HL-60 (cell line): Measurements from ENCODE around the gene GRK7.

Source experiments
- DNase-seq, 2 experiments: peaks; one replicate each; pipeline ENCODE4 v3.0.0-alpha.2; 2010 to 2020; ENCODE audit warnings: low read depth in 1 of 2, low spot score in 1 of 2
- H3K27ac ChIP-seq: fragments of 250-450 bp; sonication (Bioruptor Pico); replicated peaks from 2 replicates; pipeline ENCODE4 v1.5.1; 2020; ENCODE audit warnings: mild to moderate bottlenecking, moderate library complexity
- H3K27me3 ChIP-seq: fragments of 250-450 bp; sonication (Bioruptor Pico); 2 replicates; pipeline ENCODE4 v1.5.1; 2021; ENCODE audit warnings: mild to moderate bottlenecking, moderate library complexity; ENCODE audit not compliant: insufficient read depth, poor library complexity, severe bottlenecking
- H3K4me3 ChIP-seq: replicated peaks from 2 replicates; pipeline ENCODE4 v1.5.1; 2011; ENCODE audit warnings: mild to moderate bottlenecking, control low read depth, low read length; ENCODE audit not compliant: insufficient read depth
- CTCF ChIP-seq: IDR thresholded peaks from one replicate; pipeline ENCODE4 v1.5.1; 2011; ENCODE audit warnings: low read length, control low read depth, inconsistent platforms; ENCODE audit not compliant: insufficient read depth
- GABPA ChIP-seq: IDR thresholded peaks from 2 replicates; pipeline ENCODE4 v1.6.1; 2012; ENCODE audit warnings: low read depth
- POLR2AphosphoS5 ChIP-seq: IDR thresholded peaks from 2 replicates; pipeline ENCODE4 v1.6.1; 2012; ENCODE audit warnings: low read depth
- REST ChIP-seq: IDR thresholded peaks from 2 replicates; pipeline ENCODE4 v1.6.1; 2012; ENCODE audit warnings: low read depth; ENCODE audit not compliant: insufficient replicate concordance
- SPI1 ChIP-seq: IDR thresholded peaks from 2 replicates; pipeline ENCODE4 v1.6.1; 2012; ENCODE audit warnings: low read depth, mild to moderate bottlenecking, borderline replicate concordance
- long read RNA-seq: library from polyadenylated mRNA; unstranded; transcript quantifications from one replicate; pipeline ENCODE4 v2.0.0, GENCODE V29; 2020

The GRK7 gene
- long read RNA-seq, partial matches to known transcripts: 0 of 2 reads
- long read RNA-seq, other reads (novel, unspliced or antisense): 2 of 2 reads

DNA sequence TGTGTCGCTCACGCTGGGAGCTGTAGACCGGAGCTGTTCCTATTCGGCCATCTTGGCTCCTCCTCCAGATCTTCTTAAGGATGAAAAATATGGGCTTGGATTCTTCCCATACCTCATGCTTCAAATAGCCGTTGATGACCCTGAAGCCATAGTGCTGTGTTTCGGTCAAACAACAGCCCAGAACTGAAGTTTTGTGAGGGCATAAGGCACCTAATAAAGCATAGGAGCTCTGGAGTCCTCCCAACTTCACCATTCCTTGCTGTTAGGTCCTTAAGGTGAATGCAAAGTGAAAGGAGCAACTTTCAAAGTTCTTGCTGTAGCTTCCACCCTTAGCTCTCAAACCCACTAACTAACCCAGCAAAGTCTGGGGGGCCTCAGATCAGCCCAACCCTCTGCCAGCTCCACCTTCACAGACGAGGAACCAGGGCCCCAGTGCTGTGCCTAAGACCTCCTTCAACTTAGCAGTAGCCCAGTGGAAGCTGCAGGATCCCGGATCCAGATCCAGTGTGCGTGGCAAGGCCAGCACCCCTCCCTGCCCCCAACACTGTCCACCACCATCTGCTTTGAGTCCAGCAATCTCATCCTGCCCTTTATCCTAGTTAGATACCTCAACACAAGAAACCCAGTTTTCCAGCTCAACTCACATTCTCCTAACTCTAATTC, at the start of gene GRK7:
GRK7 (plus strand) TSS at position 321 of the 663 bp plus-strand sequence. CDS start 14,877 bp downstream, outside the sequence.
- Histone ChIP-seq H3K27me3 (no peaks in the 10 kb centered on the region), H3K27ac (no peak within 1 kb of the TSS), H3K4me3 (no peak within 1 kb of the TSS)
- TF ChIP-seq GABPA: no peak
- no peak for DNase-seq

DNA sequence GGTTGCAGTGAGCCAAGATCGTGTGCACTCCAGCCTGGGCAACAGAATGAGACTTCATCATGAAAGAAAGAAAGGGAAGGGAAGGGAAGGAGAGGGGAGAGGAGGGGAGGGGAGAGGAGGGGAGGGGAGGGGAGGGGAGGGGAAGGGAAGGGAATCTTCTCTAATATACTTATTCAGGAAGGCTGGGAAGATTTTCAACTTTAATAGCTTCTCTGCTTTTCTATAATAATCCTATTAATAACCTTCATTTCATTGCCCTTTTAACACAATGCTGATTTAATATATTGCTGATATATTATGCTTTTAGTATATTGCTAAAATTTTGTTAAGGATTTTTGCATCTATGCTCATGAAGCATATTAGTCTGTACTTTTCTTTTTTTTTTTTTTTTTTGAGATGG, 48.5 kb upstream of the GRK7 start:
- Histone ChIP-seq H3K4me3 (no peak overlapping the region), H3K27ac (no peak overlapping the region), H3K27me3 (no peaks in the 10 kb centered on the region)
- TF ChIP-seq CTCF (no peak), POLR2AphosphoS5 (no peak), REST (no peak), GABPA (no peak), SPI1 (no peak)
- DNase-seq: no peak

- Histone ChIP-seq H3K27me3 (no peaks in the 10 kb centered on the region), H3K4me3 (no peak overlapping the region), H3K27ac (no peak overlapping the region)
- DNase-seq: no peak
- TF ChIP-seq POLR2AphosphoS5 (no peak), GABPA (no peak), SPI1 (no peak), CTCF (no peak), REST (no peak)
Observed at GRCh38 chr3:141722081-141722480, 41.1 kb upstream of the GRK7 start.

DNA sequence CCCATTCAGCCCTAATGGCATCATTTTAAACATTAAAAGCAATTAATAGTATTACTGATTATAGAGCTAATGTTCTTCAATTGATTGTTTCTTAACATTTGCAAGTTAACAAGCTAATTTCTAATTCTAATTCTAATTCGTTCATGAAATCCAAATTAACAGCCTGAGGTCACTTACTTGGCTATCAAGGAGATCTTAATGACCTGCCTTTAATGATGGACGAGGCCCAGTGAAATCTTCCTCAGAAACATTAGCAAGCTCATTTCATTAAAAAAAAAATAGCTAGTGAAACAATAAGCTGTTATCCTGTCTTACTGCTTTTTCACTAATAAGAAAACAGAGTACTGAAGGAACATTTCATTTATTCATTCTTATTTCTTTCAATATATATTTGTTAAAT, 40.6 kb upstream of the GRK7 start:
- Histone ChIP-seq H3K4me3 (no peak overlapping the region), H3K27me3 (no peaks in the 10 kb centered on the region), H3K27ac (no peak overlapping the region)
- DNase-seq: no peak
- TF ChIP-seq SPI1: no peak
- TF ChIP-seq GABPA: no peak
- TF ChIP-seq POLR2AphosphoS5: no peak
- TF ChIP-seq CTCF: no peak
- no peak for TF ChIP-seq REST
